NCI-H1105 treated with DMSO at 0.1 percent for 48 hours (cell line): ENCODE data around the gene FUT6.

Experiments used
- DNase-seq: peaks from one replicate; lab custom pipeline; 2025; lab: John Stamatoyannopoulos, UW

FUT6 gene

DNA sequence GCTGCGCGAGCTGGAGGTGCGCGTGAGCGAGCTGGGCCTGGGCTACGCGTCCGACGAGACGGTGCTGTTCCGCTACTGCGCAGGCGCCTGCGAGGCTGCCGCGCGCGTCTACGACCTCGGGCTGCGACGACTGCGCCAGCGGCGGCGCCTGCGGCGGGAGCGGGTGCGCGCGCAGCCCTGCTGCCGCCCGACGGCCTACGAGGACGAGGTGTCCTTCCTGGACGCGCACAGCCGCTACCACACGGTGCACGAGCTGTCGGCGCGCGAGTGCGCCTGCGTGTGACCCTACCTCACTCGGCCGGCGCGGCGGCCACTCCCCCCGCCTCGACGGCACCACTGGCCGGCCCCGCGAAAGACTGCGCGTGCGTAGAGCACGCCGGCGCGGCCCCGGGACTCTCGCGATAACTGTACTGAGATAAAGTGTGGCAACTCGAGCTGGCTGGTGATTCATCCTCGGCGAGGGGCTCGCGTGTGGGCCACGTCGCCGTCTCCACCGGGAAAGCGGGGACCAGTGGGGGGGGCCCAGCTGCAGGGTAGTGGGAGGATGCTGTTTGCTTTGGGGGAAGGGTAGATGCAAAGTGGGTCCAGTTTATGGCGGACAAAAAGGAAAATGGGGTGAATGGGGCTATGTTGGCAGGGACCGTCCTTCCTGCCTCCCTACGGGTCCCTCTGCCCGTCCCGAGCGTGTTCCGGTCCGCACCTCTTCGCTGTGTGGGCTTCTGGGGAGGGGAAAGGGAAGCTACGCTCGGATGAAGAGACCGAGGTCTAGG is 11.4 kb downstream of the FUT6 start:
- DNase-seq, result peak; percentile 94

DNA sequence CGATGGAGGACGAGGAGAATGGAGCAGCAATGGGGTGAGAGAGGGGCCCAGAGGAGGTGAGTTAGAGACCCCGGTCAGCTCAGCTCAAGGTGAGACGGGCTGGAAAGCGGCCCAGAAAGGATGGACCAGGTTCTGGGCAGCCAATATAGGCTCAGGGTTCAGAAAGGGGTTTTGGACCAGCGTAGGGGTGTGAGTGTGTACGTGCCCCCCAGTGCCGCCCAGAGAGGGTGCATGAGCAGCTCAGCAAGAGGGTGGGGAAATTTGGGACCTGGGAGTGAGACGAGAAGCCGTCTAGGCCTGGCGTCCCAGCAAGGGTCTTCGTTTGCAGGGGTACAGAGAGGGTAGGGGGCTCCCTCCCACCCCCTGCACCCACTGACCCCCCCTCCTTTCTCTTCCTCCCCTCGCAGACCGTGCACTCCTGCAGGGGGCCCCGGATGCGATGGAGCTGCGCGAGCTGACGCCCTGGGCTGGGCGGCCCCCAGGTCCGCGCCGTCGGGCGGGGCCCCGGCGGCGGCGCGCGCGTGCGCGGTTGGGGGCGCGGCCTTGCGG is 12.1 kb downstream of the FUT6 start:
- no peak for DNase-seq

DNA sequence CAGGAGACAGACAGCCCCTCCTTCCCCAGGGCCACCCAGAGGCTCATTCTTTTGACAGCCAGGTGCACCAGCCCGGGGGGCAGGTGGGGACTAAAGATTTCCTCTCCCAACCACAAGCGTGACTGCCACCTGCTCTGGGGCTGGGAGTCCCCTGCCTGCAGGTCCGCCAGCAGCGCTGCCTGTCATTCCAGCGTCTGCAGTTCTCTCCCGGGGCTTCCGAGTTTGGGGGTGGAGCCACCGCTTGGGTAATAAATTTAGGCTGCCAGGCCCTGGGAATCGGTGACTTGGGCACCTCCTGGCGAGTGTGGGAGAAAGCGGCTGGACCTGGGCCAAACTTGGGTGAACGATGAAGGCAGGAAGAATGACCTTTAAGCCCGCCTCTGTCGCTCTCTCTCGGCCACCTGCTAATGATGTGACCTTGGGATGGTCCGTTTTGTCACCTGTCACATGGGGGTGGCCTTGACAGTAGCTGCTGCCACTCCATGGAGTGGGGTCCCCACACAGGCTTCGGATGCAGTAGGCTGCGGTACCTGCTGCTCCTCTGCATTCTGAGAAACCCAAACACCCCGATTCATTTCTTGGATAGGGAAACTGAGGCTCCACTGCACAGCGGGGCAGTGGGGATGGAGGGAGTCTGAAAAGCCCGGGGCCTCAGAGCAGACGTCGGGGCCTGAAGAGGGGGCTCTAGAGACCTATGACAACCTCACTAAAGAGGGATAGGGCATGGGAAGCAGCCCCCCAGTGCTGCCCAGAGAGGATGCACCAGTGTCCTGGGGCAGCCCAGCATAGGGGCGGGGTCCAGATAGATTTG is 12.8 kb downstream of the FUT6 start:
- peak; percentile 96 for DNase-seq

DNA sequence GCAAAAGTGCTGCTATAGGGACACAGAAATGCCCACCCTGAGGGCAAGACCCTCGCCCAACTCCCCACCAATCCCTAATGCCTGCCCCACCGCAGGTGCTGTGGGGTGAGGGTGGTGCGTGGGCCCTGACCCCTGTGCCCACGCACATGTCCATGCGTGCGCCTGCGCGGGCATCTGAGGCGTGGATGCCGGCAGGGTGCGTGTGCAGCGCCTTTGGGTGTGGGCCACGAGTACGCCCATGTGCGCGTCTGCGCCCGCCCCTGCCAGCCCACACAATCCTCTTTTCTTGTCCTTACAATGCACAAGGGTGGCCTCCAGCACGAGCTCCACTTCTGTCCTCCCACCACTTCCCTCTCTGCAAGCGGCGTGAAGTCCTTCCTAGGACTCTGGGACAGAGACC is 14.3 kb downstream of the FUT6 start:
- no peak for DNase-seq

DNA sequence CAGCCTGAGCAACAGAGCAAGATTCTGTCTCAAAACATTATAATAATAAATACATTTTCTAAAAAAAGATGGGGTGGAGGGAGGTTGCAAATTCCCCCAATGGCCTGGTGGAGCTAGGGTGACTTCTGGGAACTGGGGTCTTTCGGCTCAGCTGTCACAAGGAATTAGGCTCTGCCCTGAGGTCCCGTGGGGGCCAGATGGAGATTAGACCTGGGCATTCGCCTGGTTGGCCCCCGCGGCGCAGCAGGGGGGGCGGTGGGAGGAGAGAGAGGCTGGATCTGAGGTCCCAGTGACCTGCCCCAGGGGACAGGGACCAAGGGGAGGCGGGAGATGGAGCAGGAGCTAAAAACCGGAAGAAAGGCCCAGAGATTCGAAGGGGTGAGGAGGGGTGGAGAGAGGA is 14.8 kb downstream of the FUT6 start:
- no peak for DNase-seq

DNA sequence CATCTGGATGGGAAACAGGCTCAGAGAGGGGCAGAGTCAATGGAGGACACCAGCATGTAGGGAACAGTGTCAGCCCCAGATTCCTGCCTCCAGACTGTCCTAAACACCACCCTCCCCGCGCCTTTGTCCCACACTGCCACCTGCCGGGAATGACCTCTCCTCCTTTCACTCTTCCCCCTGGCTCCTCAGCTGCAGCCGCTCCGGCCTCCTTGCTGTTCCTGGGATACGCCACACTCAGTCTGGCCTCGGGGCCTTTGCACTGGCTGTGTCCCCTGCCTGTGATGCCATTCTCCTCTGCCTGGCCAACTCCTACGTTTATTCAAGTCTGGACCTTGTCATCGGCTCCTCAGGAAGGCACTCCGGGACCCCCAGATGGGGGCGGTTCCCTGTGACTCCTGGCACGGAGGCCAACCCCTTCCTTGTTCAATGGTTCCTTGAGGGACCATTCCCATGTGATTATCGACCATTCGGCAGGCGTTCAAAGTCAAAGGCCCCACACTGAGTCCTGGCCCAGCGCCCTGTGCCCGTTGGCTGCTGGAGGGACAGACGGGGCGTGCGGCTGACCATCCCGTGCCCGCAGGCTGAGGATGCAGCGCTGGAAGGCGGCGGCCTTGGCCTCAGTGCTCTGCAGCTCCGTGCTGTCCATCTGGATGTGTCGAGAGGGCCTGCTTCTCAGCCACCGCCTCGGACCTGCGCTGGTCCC is 15.8 kb downstream of the FUT6 start:
- DNase-seq, result no peak

DNA sequence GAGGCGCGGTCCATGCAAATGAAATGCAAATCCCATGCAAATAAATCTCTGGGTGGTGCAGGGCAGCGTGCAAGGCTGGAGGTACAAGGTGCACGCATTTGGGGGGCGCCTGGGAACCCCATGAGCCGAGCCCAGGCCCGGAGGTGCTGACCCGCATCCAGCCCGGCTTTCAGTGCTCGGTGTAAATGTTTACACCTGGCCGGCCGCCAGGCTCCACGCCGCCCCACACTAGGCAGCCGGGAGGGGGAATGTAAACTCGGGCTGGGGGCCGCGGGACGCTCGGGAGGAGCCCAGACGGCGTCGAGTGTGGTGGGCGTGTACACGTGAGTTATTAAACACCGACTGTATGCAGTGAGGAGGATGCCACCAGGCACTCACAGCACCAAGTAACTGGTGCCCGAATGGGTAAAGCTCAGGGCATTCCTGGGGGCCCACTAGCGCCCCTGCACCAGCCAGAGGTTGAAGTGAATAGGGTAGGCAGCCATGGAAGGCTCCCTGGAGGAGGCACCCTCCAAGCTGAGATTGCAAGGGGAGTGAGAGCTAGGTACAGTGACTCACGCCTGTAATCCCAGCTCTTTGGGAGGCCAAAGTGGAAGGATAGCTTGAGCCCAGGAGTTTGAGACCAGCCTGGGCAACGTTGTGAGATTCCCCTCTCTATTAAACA is 17.2 kb downstream of the FUT6 start:
- no peak for DNase-seq

DNA sequence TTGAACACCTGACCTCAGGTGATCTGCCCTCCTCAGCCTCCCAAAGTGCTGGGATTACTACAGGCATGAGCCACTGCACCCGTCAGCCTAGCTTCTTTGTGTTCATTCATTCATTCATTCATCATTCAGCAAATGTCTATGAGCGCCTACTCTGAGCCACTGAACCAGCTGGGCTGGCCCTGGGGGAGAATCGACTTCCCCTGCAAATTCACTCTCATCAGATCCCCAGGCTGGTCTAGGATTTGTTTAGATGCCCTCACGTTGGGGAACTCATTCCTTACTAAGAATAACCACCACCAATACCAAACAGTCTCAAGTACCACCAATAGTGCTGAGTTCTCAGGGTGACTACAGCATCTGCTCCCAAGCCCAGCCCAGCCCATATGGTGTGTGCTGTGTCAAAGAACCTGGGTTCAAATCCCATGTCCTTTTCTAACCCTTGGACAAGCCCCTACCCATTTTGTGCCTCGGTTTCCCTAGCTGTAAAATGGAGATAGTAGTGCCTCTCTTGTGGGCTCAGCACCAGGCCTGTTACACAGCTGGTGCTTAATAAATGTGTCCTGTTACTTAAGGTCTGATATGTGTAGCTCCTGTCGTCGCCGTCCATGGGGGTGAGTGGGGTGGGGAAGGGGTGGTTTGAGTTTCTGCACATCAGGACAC is 17.9 kb downstream of the FUT6 start:
- no peak for DNase-seq

DNA sequence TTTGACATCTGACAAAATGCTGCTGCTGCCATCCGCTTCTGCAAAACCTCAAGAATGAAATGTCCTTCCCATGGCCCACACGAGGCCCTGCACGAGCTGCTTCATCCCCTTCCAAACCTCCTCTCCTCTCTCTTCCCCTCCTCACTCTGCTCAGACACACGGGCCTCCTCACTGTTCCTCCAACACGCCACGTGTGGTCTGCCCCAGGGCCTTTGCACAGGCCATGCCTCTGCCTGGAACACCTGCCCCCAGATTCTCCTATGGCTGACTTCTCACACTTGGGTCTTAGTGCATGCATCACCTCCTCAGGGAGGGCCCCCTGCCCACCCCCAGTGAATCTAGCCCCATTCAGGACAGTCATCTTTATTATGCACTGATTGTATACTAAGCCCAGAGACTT is 18.7 kb downstream of the FUT6 start:
- no peak for DNase-seq

DNA sequence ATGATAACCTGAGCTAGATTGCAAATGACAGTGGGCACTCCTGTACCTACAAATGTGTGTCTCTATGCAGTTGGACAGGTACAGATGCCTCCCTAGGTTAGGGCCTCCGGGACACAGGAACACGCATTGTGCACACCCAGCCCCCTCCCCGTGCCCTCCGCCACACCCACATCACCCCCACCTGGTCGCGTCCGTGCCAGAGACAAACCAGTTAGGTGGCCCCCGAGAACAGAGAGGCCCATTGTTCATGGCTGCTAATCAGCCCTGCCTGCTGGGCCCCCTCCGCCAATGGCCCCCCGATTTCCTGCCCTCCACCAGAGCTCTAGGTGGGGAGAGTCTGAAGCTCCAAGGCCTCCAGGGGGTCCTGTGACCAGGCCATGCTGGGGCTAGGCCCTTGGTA is 20.9 kb downstream of the FUT6 start:
- DNase-seq, result no peak

DNA sequence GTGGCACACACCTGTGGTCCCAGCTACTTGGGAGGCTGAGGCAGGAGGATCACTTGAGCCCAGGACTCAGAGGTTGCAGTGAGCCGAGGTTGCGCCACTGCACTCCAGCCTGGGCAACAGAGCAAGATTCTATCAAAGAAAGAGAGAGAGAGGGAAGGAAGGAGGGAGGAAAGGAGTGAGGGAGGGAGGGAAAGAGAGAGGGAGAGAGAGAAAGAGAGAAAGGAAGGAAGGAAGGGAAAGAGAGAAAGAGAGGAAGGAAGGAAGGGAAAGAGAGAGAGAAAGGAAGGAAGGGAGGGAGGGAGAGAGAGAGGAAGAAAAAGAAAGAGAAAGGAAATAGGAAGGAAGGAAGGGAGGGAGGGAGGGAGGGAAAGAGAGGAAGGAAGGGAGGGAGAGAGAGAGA is 22.3 kb downstream of the FUT6 start:
- DNase-seq, result no peak

DNA sequence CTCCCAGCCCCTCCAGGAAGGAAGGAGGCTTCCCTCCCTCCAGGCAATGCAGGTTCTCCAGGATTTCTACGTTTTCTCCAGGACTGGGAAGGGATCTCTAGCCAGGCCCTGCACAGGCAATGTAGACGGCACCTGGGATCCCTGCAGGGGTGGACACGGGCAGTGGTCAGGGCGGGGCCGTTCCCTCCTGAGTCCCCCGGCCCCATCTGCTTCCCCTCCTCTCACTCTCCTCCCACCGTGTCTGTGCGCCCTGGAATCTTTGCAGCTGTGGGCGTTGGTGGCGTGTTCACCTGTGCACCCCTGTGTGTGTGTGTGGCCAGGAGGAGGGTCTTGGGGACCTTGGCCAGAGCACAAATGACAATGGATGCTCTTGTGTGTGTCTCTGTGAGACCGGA is 24.7 kb downstream of the FUT6 start:
- no peak for DNase-seq

DNA sequence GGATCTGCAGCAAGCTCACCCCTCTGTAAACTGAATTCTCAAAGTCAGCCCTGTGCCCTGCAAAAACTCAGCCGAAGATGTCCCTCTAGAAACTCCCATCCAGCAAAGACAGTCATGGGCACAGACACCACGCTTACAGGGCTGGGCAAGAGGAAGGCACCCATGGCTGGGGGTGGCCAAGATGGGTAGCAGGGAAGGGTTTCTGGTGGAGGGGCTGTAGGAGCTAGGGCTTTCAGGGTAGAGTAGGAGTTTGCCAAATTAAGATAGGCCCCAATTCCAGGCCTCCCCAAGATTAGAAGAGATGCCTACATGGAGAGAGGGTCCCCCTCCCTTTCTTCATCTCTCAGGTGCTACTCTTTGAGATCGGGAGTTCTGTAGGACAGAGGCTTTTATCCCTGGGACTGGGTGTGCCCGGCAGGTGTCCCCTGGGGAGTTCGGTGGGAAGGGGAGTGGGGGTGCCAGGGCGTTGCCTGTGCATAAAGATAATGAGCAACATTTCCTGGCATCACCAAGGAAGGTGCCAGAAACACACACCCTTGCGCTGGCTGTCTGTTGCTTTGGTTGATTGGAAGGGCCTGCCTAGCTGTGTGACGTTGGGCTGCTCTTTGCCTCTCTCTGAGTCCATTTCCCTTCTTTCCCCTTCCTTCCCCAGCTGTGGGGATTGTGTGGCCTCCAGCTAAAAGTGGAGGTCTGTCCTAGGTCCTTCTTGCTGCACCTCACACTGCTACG is 25.2 kb downstream of the FUT6 start:
- no peak for DNase-seq

DNA sequence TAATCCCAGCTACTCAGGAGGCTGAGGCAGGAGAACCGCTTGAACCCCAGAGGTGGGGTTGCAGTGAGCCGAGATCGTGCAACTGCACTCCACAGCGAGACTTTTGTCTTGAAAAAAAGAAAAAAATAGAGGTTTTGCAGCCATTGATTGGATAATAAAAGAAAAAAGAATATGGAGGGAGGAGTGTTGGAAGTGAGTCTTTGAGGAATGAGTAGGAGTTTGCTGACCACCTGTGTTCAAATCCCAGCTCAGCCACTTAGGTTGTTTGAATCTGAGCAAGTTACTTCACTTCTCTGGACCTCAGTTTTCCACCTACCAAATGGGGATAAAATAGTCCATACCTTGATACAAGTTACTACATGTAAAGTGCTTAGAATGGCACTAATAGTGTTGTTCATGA is 28.4 kb downstream of the FUT6 start:
- no peak for DNase-seq

DNA sequence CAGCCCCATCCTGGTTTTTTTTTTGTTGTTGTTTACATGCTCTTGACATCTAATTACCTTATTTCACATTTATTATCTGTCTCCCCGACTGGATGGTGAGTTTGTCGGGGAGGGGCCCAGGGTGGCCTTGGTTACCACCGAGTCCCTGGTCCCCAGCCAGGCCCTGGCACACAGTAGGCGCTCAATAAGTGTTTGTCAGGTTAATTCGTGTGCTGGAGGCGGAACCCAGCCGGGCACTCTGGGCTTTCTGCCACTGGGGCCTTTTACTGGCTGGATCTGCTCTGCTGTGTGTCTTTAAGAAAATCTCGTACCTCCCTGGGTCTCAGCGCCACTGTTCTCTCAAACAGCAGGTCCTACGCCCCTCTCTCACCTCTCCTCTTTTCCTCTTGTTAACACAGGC is 30.0 kb downstream of the FUT6 start:
- no peak for DNase-seq

DNA sequence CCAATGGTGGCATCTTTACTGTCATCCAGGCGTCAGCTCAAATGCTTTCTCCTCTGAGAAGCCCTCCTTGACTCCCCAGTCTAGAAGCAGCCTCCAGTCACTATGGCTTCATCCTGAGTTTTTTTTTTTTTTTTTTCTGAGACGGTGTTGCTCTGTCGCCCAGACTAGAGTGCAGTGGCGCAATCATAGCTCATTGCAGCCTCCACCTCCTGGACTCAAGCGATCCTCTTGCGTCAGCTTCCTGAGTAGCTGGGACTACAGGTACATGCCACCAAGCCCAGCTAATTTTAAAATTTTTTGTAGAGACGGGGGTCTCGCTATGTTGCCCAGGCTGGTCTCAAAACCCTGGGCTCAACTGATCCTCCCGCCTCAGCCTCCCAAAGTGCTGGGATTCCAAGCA is 30.4 kb downstream of the FUT6 start:
- DNase-seq, result no peak

DNA sequence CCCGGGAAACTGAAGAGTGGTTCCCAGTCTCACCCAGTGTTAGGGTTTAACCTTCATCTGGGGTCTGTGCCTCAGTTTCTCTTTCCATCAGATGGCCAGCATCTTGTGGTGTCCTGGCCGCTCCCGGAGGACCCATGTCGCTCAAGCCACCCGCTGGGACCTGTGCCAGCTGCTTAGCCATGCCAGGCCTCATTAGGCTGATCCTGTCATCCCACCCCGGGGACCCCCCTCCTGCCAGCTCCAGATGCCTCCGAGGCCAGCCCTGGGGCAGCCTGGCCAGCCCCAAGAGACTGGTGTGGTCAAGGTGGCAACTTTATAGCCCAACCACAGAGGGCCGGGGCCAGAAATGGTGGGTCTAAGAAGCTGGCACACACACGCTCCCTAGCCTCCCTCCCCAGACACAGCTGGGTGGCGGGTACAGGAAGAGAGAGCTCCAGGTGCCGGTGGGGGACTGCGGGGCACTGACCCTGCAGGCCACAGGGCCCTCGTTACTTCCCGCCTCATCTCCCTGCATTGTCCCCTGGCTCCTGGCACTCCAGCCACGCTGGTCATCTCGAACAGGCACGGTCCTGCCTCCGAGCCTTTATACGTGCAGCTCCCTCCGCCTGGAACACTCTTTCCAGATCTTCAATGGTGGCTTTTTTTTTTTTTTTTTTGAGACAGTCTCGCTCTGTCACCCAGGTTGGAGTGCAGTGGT is 31.2 kb downstream of the FUT6 start:
- no peak for DNase-seq

DNA sequence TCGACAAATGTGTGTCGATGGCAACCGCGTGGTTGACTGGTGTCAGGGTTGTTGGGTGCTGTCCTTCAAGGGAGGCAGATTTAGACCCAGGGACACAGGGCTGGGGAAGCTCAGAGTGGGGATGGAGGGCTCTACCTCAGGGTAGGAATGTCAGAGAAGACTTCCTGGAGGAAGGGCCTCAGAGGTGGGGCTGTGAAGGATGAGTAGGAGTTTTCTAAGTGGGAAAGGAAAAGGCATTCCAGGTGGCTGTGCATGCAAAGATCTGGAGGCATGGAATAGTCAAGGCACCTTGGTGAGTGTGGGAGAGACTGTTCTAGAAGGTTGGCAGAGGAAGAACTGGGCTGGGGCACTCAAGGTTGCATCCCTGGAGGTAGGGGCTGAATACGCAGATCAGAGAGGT is 32.6 kb downstream of the FUT6 start:
- DNase-seq, result no peak

DNA sequence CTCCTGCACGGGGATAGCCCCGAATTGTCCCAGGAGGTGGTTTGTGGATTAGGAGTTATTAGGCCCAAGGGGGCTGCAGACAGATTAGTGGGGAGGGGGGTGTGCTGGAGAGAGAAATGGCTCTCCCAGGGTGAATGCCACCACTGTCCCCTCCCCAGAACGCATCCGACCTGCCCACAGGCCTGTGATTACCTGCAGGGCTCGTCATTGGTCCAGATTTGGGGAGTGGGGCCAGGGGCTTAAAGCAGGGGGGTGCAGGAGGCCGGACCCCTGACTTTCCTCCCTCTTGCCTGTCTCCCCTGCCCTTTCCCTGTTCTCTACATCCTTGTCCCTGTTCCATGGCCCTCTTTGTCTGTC is 33.4 kb downstream of the FUT6 start:
- no peak for DNase-seq

DNA sequence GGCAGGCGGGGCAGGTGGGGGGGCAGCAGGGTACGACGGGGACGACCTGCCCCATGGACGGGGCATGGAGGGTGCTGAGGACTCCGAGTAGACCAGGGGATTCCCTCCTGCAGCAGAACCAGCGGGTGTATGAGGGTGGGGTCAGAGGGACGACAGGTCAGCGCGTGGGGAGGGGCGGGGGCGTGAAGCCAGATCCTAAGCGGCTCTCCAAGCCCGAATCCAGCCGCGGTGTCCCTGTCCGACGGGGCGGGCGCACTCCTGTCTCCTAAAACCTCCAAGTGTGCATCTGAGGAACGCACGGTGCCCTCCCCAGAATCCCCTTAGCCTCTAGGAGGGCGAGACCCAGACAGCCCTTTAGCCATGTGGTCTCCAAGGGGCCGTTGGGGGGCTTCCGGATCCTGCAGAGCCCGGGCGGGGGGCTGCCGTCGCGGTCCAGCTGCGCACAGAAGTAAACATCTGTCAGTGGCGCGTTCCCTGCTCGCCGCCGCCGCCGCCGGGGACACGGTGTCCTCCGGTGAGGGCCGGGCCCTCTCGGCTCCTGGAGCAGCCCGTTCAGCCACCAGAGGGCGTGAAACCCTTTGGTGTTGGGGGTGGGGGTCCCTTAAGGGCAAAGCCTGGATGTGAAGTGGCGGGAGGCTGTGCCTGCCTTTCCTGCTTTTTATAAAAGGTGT is 33.9 kb downstream of the FUT6 start:
- DNase-seq, result peak; percentile 62
